PC-3 (cell line): ENCODE data around the gene POU4F3. TPM values are rescaled to one million over a fixed set of nuclear protein-coding genes. Genes with fewer than 3 reads are reported as not detected.

Source experiments
- ATAC-seq: fragments of 200-7000 bp; cut with Tn5 transposase; 2 replicates; pipeline ENCODE4 v1.9.1; 2020; ENCODE audit warnings: mild to moderate bottlenecking, moderate library complexity
- BruUV-seq: library from RNA; stranded (reverse); fragments of 400-500 nt; replicated peaks from 2 replicates; lab custom pipeline; 2021; lab: Mats Ljungman, UMichigan
- CTCF ChIA-PET: fragments of 300-600 bp; sonication (Branson Sonifier 250); formaldehyde crosslinking; loops from one replicate; lab custom pipeline; 2022; ENCODE audit warnings: antibody characterized with exemption; lab: Charles Lee
- POLR2A ChIA-PET: fragments of 300-600 bp; sonication (Branson Sonifier 250); formaldehyde crosslinking; loops from one replicate; lab custom pipeline; 2022; ENCODE audit warnings: antibody characterized with exemption; ENCODE audit not compliant: unreplicated experiment; lab: Charles Lee
- DNase-seq: peaks from one replicate; pipeline ENCODE4 v3.0.0-alpha.2; 2015
- H2AFZ ChIP-seq: fragments of 300-600 bp; sonication (generic); 2 replicates; pipeline ENCODE4 v1.6.0; 2016; ENCODE audit warnings: antibody characterized with exemption, low read length
- H3F3A ChIP-seq: fragments of 300-600 bp; sonication (generic); one replicate; pipeline ENCODE4 v1.6.0; 2017; ENCODE audit warnings: antibody characterized with exemption, low read length, control low read depth, mild to moderate bottlenecking; ENCODE audit not compliant: unreplicated experiment
- H3K27ac ChIP-seq: fragments of 300-600 bp; sonication (generic); 2 replicates; pipeline ENCODE4 v1.5.1; 2016; ENCODE audit warnings: mild to moderate bottlenecking, low read length
- H3K27me3 ChIP-seq: fragments of 300-600 bp; sonication (generic); 2 replicates; pipeline ENCODE4 v1.6.1; 2016; ENCODE audit warnings: low read length, mixed read lengths
- H3K36me3 ChIP-seq: fragments of 300-600 bp; sonication (generic); 2 replicates; pipeline ENCODE4 v1.6.1; 2016; ENCODE audit warnings: low read depth, mixed run types, low read length, mixed read lengths
- H3K4me1 ChIP-seq: fragments of 300-600 bp; sonication (generic); 2 replicates; pipeline ENCODE4 v1.5.1; 2016; ENCODE audit warnings: low read length; ENCODE audit not compliant: insufficient read depth
- H3K4me2 ChIP-seq: fragments of 300-600 bp; sonication (generic); 2 replicates; pipeline ENCODE4 v1.6.0; 2016; ENCODE audit warnings: low read length
- H3K4me3 ChIP-seq: fragments of 300-600 bp; sonication (generic); 2 replicates; pipeline ENCODE4 v1.5.1; 2016; ENCODE audit warnings: mild to moderate bottlenecking, low read length, mixed read lengths
- H3K79me2 ChIP-seq: fragments of 300-600 bp; sonication (generic); 2 replicates; pipeline ENCODE4 v1.6.1; 2017; ENCODE audit warnings: low read length, mixed read lengths
- H3K9ac ChIP-seq: fragments of 300-600 bp; sonication (generic); 2 replicates; pipeline ENCODE4 v1.6.0; 2016; ENCODE audit warnings: mild to moderate bottlenecking, low read length
- H3K9me2 ChIP-seq: fragments of 300-600 bp; sonication (generic); replicated peaks from 2 replicates; pipeline ENCODE4 v1.6.1; 2016; ENCODE audit warnings: mixed run types, low read length, mixed read lengths
- H3K9me3 ChIP-seq: fragments of 300-600 bp; sonication (generic); 2 replicates; pipeline ENCODE4 v1.6.1; 2016; ENCODE audit warnings: low read length, mixed read lengths
- H4K20me1 ChIP-seq: fragments of 300-600 bp; sonication (generic); 2 replicates; pipeline ENCODE4 v1.6.1; 2016; ENCODE audit warnings: low read length, mixed read lengths
- CTCF ChIP-seq: fragments of 300-600 bp; sonication (generic); conservative IDR thresholded peaks from 2 replicates; pipeline ENCODE4 v1.5.1; 2017; ENCODE audit warnings: antibody characterized with exemption, low read depth, mild to moderate bottlenecking, low read length
- EZH2 ChIP-seq: fragments of 300-600 bp; sonication (generic); IDR thresholded peaks from one replicate; pipeline ENCODE4 v1.6.1; 2017; ENCODE audit warnings: antibody characterized with exemption, mild to moderate bottlenecking, low read length; ENCODE audit not compliant: unreplicated experiment
- EZH2phosphoT487 ChIP-seq: fragments of 300-600 bp; sonication (generic); IDR thresholded peaks from 2 replicates; pipeline ENCODE4 v1.6.1; 2018; ENCODE audit warnings: mild to moderate bottlenecking, antibody characterized with exemption, low read length, borderline replicate concordance
- intact Hi-C: fragments of 100-400 bp; cut with micrococcal nuclease; formaldehyde crosslinking; loops from 2 replicates; pipeline ENCODE4 v1.9.0; 2023
- total RNA-seq: library from RNA; depleted of rRNA; stranded (reverse); fragments of >200 nt; gene quantifications from 2 replicates; pipeline ENCODE4 v1.2.3, GENCODE V29; 2014

Gene POU4F3
- total RNA-seq, 1 experiment from 2014 or later, result not detected

- intact Hi-C loops, result no loop called here
- Histone ChIP-seq H3K9me2 (no peaks in the 10 kb centered on the region), H3K9ac (no peak overlapping the region), H3K79me2 (no peaks in the 10 kb centered on the region), H3K27me3 (peaks cover 60% of the 10 kb centered on the region), H3K4me2 (no peak overlapping the region), H3K27ac (no peak overlapping the region), H3K4me3 (no peak overlapping the region), H3F3A (no peaks in the 10 kb centered on the region), H3K4me1 (no peaks in the 10 kb centered on the region), H4K20me1 (no peaks in the 10 kb centered on the region), H3K9me3 (no peaks in the 10 kb centered on the region), H3K36me3 (no peaks in the 10 kb centered on the region), H2AFZ (no peak overlapping the region)
- TF ChIP-seq CTCF (no peak), EZH2phosphoT487 (no peak), EZH2 (no peak)
- no peak for ATAC-seq
- DNase-seq, result no peak
- CTCF ChIA-PET, result no interaction called here
- BruUV-seq, result no TSS peak
- POLR2A ChIA-PET, result no interaction called here
Observed at GRCh38 chr5:146334074-146334533, 4.5 kb upstream of the POU4F3 start.

- Histone ChIP-seq H3F3A (no peaks in the 10 kb centered on the region), H3K9ac (no peak overlapping the region), H3K27ac (no peak overlapping the region), H3K36me3 (no peaks in the 10 kb centered on the region), H3K4me1 (no peaks in the 10 kb centered on the region), H4K20me1 (no peaks in the 10 kb centered on the region), H3K79me2 (no peaks in the 10 kb centered on the region), H2AFZ (no peak overlapping the region), H3K4me3 (no peak overlapping the region), H3K27me3 (peaks cover 72% of the 10 kb centered on the region), H3K9me3 (no peaks in the 10 kb centered on the region), H3K9me2 (no peaks in the 10 kb centered on the region), H3K4me2 (no peak overlapping the region)
- DNase-seq (no peak), ATAC-seq (no peak)
- intact Hi-C loops, result no loop called here
- TF ChIP-seq EZH2, result no peak
- TF ChIP-seq CTCF, result no peak
- no peak for TF ChIP-seq EZH2phosphoT487
- POLR2A ChIA-PET, result no interaction called here
- BruUV-seq, result no TSS peak
- CTCF ChIA-PET, result no interaction called here
Observed at GRCh38 chr5:146336197-146336596, 2.4 kb upstream of the POU4F3 start.

- Histone ChIP-seq H3K9ac (no peak overlapping the region), H3K9me3 (no peaks in the 10 kb centered on the region), H3K36me3 (no peaks in the 10 kb centered on the region), H3K4me3 (no peak overlapping the region), H3K4me2 (no peak overlapping the region), H3K27ac (no peak overlapping the region), H3K9me2 (no peaks in the 10 kb centered on the region), H3K27me3 (peaks cover 75% of the 10 kb centered on the region), H3K4me1 (no peaks in the 10 kb centered on the region), H4K20me1 (no peaks in the 10 kb centered on the region), H2AFZ (no peak overlapping the region), H3F3A (no peaks in the 10 kb centered on the region), H3K79me2 (no peaks in the 10 kb centered on the region)
- ChIA-PET CTCF (no interaction called here), POLR2A (no interaction called here)
- intact Hi-C loops, result no loop called here
- BruUV-seq, result no TSS peak
- DNase-seq (no peak), ATAC-seq (no peak)
- no peak for TF ChIP-seq EZH2
- no peak for TF ChIP-seq CTCF
- no peak for TF ChIP-seq EZH2phosphoT487
Observed at GRCh38 chr5:146337264-146337904, 1.3 kb upstream of the POU4F3 start.
